GM19193 (cell line): ENCODE measurements around the gene ENTHD1.

Experiments used
- POLR2A ChIP-seq: IDR thresholded peaks from 4 replicates; pipeline ENCODE4 v1.6.1; 2011; ENCODE audit not compliant: insufficient read depth, insufficient read length; ENCODE audit errors: extremely low read depth

ENTHD1 gene

GRCh38 chr22:39739338-39740027 lies 154.1 kb downstream of the ENTHD1 start:
- no peak for TF ChIP-seq POLR2A

GRCh38 chr22:39738746-39739145 lies 154.8 kb downstream of the ENTHD1 start:
- TF ChIP-seq POLR2A, result no peak

GRCh38 chr22:39735776-39736175 lies 157.8 kb downstream of the ENTHD1 start:
- TF ChIP-seq POLR2A, result no peak

- no peak for TF ChIP-seq POLR2A
Observed at GRCh38 chr22:39734866-39735265, 158.7 kb downstream of the ENTHD1 start.

- TF ChIP-seq POLR2A, result no peak
Observed at GRCh38 chr22:39733191-39733590, 160.4 kb downstream of the ENTHD1 start.

- TF ChIP-seq POLR2A, result no peak
Observed at GRCh38 chr22:39732625-39733024, 160.9 kb downstream of the ENTHD1 start.

GRCh38 chr22:39731881-39732555 lies 161.5 kb downstream of the ENTHD1 start:
- no peak for TF ChIP-seq POLR2A

- no peak for TF ChIP-seq POLR2A
Observed at GRCh38 chr22:39731481-39731880, 162.1 kb downstream of the ENTHD1 start.

GRCh38 chr22:39729141-39729934 lies 164.2 kb downstream of the ENTHD1 start:
- no peak for TF ChIP-seq POLR2A

GRCh38 chr22:39728236-39728860 lies 165.2 kb downstream of the ENTHD1 start:
- TF ChIP-seq POLR2A, result no peak

GRCh38 chr22:39727541-39727940 lies 166.0 kb downstream of the ENTHD1 start:
- no peak for TF ChIP-seq POLR2A

GRCh38 chr22:39725351-39726035 lies 168.1 kb downstream of the ENTHD1 start:
- no peak for TF ChIP-seq POLR2A

- TF ChIP-seq POLR2A, result no peak
Observed at GRCh38 chr22:39724857-39725256, 168.7 kb downstream of the ENTHD1 start.

- TF ChIP-seq POLR2A, result no peak
Observed at GRCh38 chr22:39724390-39724789, 169.2 kb downstream of the ENTHD1 start.
